ENCODE measurements around the gene RASGRF2.

The RASGRF2 gene

GRCh38 chr5:81140441-81140840, 180.3 kb downstream of the RASGRF2 start:
- no peak for DNase-seq
- in situ Hi-C loops (cut with HindIII; ENCODE audit: low pct_ligation_motif_present, low sequenced_read_pairs) = no loop called here
- Histone ChIP-seq H3K4me3 (ENCODE audit: low read depth, low read length) (no peak overlapping the region), H3K27me3 (replicated peaks) (no peaks in the 10 kb centered on the region), H3K27ac (no peak overlapping the region), H3K36me3 (replicated peaks) (no peaks in the 10 kb centered on the region)
- TF ChIP-seq, protein P1, sequence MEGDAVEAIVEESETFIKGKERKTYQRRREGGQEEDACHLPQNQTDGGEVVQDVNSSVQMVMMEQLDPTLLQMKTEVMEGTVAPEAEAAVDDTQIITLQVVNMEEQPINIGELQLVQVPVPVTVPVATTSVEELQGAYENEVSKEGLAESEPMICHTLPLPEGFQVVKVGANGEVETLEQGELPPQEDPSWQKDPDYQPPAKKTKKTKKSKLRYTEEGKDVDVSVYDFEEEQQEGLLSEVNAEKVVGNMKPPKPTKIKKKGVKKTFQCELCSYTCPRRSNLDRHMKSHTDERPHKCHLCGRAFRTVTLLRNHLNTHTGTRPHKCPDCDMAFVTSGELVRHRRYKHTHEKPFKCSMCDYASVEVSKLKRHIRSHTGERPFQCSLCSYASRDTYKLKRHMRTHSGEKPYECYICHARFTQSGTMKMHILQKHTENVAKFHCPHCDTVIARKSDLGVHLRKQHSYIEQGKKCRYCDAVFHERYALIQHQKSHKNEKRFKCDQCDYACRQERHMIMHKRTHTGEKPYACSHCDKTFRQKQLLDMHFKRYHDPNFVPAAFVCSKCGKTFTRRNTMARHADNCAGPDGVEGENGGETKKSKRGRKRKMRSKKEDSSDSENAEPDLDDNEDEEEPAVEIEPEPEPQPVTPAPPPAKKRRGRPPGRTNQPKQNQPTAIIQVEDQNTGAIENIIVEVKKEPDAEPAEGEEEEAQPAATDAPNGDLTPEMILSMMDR (IDR thresholded peaks at IDR 0.05; ENCODE audit: low read depth, low read length, missing control alignments) = no peak

DNA sequence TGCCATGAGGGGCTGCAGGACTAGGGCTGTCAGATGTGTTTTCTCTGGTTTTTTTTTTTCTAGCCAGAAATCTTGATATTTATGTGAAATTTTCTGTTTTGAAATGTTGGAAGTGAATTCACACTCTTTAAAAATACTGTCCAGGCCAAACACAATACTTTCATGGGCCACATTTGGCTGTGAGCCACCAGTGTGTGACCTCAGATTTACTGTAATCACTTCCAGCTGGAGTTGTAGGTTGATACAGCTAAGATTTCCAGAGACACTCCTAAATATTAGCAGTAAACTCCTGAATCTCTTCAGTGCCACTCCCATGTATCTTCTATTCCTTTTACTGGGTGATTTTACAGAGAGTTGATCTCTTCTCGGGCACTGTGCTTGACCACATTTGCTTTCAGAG, 180.8 kb downstream of the RASGRF2 start:
- TF ChIP-seq, protein P1 (IDR thresholded peaks at IDR 0.05; ENCODE audit: low read depth, low read length, missing control alignments) = no peak
- H3K27me3 ChIP-seq (replicated peaks) = no peaks in the 10 kb centered on the region
- H3K36me3 ChIP-seq (replicated peaks) = no peaks in the 10 kb centered on the region
- in situ Hi-C loops (cut with HindIII; ENCODE audit: low pct_ligation_motif_present, low sequenced_read_pairs) = no loop called here
- H3K4me3 ChIP-seq (ENCODE audit: low read depth, low read length) = no peak overlapping the region
- peak; percentile 54 for DNase-seq
- H3K27ac ChIP-seq = no peak overlapping the region

- TF ChIP-seq, protein P1 (IDR thresholded peaks at IDR 0.05; ENCODE audit: low read depth, low read length, missing control alignments) = no peak
- DNase-seq = no peak
- in situ Hi-C loops (cut with HindIII; ENCODE audit: low pct_ligation_motif_present, low sequenced_read_pairs) = no loop called here
- H3K4me3 ChIP-seq (ENCODE audit: low read depth, low read length) = no peak overlapping the region
- H3K27ac ChIP-seq = no peak overlapping the region
- no peaks in the 10 kb centered on the region for H3K27me3 ChIP-seq (replicated peaks)
- no peaks in the 10 kb centered on the region for H3K36me3 ChIP-seq (replicated peaks)
Measured at GRCh38 chr5:81142108-81142507, 181.9 kb downstream of the RASGRF2 start.

GRCh38 chr5:81145329-81145935, 185.3 kb downstream of the RASGRF2 start:
- H3K36me3 ChIP-seq (replicated peaks) = no peaks in the 10 kb centered on the region
- no peaks in the 10 kb centered on the region for H3K27me3 ChIP-seq (replicated peaks)
- no peak for DNase-seq
- in situ Hi-C loops (cut with HindIII; ENCODE audit: low pct_ligation_motif_present, low sequenced_read_pairs) = no loop called here
- H3K27ac ChIP-seq = no peak overlapping the region
- H3K4me3 ChIP-seq (ENCODE audit: low read depth, low read length) = no peak overlapping the region
- TF ChIP-seq, protein P1 (IDR thresholded peaks at IDR 0.05; ENCODE audit: low read depth, low read length, missing control alignments) = no peak

GRCh38 chr5:81146031-81146430, 185.9 kb downstream of the RASGRF2 start:
- H3K27ac ChIP-seq = no peak overlapping the region
- no peak overlapping the region for H3K4me3 ChIP-seq (ENCODE audit: low read depth, low read length)
- in situ Hi-C loops (cut with HindIII; ENCODE audit: low pct_ligation_motif_present, low sequenced_read_pairs) = no loop called here
- H3K27me3 ChIP-seq (replicated peaks) = no peaks in the 10 kb centered on the region
- TF ChIP-seq, protein P1 (IDR thresholded peaks at IDR 0.05; ENCODE audit: low read depth, low read length, missing control alignments) = no peak
- DNase-seq = no peak
- H3K36me3 ChIP-seq (replicated peaks) = no peaks in the 10 kb centered on the region

Measured in brain microvascular endothelial cell (primary cell).